HG03439 (cell line): ENCODE data around the gene KRTAP9-6.
"Not testable (repeated sequence)": the region's sequence is repeated elsewhere in the genome, so short reads cannot be mapped to it uniquely, and the experiment has no call there.

Experiments used
- ATAC-seq: cut with Tn5 transposase; IDR thresholded peaks from one replicate; pipeline ENCODE4 v1.9.1; 2021; ENCODE audit warnings: mild to moderate bottlenecking, moderate library complexity; ENCODE audit not compliant: unreplicated experiment

KRTAP9-6 gene

DNA sequence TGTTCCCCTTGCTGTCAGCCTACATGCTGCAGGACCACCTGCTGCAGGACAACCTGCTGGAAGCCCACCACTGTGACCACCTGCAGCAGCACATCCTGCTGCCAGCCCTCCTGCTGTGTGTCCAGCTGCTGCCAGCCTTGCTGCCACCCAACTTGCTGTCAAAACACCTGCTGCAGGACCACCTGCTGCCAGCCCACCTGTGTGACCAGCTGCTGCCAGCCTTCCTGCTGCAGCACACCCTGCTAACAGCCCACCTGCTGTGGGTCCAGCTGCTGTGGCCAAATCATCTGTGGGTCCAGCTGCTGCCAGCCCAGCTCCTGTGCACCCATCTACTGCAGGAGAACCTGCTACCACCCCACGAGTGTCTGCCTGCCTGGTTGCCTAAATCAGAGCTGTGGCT is 6.1 kb downstream of the KRTAP9-6 start:
- not testable (repeated sequence) for ATAC-seq

DNA sequence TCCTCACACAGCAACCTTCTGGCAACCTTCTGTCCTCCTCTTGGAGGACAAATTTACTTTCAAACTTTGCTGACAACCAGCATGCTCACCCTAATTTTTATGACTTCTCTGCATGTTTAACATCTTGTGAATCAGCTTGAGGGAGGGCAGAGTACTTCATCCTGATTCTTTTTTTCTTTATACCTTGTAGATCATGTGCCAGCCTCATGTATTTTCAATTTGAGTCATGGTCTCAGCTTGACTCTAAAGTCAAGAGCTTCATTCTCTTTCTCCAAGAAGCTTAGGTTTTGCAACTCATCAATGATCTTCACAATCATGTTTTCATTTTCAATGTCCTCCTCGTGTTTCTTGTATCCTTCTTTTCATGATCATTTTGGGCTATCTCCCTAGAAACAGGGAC is 6.7 kb downstream of the KRTAP9-6 start:
- ATAC-seq = no peak

DNA sequence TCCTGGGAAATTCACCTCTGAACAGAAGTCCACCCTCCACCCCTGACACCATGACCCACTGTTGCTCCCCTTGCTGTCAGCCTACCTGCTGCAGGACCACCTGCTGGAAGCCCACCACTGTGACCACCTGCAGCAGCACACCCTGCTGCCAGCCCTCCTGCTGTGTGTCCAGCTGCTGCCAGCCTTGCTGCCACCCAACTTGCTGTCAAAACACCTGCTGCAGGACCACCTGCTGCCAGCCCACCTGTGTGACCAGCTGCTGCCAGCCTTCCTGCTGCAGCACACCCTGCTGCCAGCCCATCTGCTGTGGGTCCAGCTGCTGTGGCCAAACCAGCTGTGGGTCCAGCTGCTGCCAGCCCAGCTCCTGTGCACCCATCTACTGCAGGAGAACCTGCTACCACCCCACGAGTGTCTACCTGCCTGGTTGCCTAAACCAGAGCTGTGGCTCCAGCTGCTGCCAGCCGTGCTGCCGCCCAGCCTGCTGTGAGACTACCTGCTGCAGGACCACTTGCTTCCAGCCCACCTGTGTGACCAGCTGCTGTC is 10.5 kb downstream of the KRTAP9-6 start, which contains the start of gene KRTAP9-7:
KRTAP9-7 (plus strand) TSS at position 51 of the 543 bp plus-strand sequence; CDS start at position 51, 0 bp downstream.
- not testable (repeated sequence) for ATAC-seq

- no peak for ATAC-seq
Measured at GRCh38 chr17:41278176-41278955, 13.2 kb downstream of the KRTAP9-6 start.

- no peak for ATAC-seq
Measured at GRCh38 chr17:41284043-41284442, 18.9 kb downstream of the KRTAP9-6 start.

DNA sequence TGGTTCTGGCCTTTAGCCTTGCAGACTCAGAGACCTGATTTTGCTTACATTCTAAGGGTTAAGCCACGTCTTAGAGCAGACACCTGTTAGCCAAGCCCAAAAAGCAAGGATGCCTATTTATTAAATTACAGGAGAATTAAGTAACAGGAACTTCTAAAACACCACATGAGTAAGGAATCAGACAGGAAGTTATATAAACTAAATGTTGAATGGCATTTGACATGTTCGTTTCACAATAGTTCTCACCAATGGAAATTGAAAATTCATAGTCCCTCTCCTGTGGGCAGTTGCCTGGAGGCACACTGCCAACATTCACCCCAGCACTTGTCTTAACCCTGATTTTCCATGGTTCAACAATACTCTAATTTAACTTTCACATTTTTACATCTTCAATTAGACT is 19.4 kb downstream of the KRTAP9-6 start:
- no peak for ATAC-seq

GRCh38 chr17:41287050-41287449 is 21.9 kb downstream of the KRTAP9-6 start:
- ATAC-seq = no peak

DNA sequence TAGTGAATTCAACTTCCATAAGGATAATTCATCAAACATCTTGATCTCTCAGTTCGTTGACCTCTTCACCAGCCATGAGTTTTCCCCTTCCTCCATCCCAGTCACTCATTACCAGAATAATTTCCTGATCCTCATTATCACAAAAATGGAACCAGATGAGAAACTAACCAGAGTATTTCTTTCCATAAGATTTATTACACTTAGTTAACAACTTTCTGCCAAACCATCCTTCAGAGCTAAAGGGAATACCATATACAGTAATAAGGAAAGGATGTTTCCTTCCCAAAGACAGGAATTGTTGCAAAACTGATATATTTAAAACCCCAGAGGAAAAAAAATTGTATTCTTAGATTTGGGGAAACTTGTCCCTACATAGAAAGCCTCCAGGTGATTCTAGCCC is 28.8 kb downstream of the KRTAP9-6 start:
- no peak for ATAC-seq

DNA sequence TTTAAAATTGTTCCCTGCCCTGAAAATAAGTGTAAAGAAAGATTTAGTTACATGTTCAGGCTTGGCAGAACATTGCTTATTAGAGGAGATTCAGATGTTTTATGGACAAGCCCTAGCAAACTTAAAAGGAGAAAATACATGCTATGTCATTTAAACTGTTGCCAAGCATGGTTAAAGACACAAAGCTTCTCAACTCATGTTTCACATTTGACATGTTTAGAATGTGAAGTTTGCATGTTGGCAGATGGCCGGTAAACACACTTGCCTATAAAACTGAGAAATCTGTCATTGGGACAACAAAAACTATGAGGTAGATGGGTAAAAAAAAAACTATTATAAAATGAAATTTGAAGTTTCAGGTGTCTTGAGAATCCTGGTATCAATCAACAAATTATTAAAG is 31.7 kb downstream of the KRTAP9-6 start:
- no peak for ATAC-seq

GRCh38 chr17:41298458-41299135 is 33.4 kb downstream of the KRTAP9-6 start:
- ATAC-seq = no peak

DNA sequence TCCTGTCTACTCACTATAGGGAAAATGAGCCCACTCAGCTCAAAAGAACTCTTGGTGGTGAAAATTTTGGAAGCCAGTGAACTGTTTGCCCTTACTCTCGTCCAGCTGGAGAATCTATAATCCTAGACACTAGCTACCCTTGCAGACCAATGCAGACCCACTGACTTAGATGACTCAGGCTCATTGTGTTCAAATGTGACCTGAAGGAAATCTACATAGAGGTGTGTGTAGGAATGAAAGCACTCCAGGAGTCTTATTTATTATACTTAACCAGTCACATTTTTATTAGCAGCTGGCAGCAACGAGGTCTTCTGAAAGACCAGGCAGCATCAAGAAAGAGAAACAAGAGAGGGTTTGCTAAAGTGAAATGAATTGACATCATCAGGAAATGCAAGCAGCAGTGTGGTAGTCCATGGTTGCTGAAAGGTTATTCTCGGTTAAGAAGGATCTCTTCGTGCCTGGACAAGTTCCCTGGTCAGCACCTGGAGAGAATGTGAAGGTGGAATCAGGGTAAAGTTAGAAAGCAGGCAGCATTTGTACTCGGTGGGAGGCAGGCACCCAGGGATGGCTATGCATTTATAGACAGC is 36.1 kb downstream of the KRTAP9-6 start:
- ATAC-seq = no peak

- no peak for ATAC-seq
Measured at GRCh38 chr17:41301916-41302901, 37.0 kb downstream of the KRTAP9-6 start, which contains the start of gene KRTAP29-1. TSS of gene KRTAP29-1 (minus strand) at chr17:41302851. CDS start at chr17:41302851, 0 bp downstream.

DNA sequence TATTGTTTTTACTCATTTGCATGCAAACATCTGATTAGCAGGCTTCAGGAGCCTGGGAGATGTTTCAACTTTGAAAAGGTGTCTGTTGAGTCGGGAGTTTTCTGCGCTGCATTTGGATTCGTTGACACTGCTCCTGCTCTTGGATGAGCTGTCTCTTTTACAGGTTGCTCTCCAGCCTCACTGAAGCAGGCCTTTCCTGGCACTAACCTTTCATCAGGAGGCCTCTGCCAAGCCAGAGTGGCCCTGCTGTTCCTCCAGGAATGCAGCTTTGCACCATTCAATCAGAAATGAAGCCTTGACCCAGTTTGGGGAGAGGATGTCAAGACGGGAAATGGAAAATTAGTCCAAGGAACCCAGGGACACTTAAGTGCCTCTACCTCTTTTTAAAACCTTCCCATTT is 37.8 kb downstream of the KRTAP9-6 start:
- no peak for ATAC-seq

- no peak for ATAC-seq
Measured at GRCh38 chr17:41304091-41304490, 38.9 kb downstream of the KRTAP9-6 start.

GRCh38 chr17:41307647-41308046 is 42.5 kb downstream of the KRTAP9-6 start:
- ATAC-seq = no peak

GRCh38 chr17:41308251-41308917 is 43.2 kb downstream of the KRTAP9-6 start:
- ATAC-seq = no peak

- ATAC-seq = no peak
Measured at GRCh38 chr17:41308918-41309359, 43.8 kb downstream of the KRTAP9-6 start, which contains the start of gene KRTAP16-1. TSS of gene KRTAP16-1 (minus strand) at chr17:41309309. CDS start at chr17:41309253, 56 bp downstream.

DNA sequence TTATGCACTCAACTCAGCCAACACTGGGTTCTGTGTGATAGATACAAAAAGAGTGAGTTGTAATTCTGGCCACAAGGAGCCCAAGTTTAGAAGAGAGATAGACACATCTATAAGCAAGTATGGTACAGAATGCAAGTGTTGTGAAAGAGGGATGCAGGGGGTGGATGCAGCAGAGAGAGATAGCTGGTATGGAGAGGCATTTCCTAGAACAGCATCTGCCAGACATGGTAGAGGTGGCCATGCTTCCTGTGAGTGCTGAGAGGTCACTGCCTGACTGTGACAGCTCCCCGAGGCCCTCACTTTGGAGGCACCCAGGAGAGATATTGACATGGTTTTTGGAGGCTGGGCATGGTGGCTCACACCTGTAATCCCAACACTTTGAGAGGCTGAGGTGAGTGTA is 45.9 kb downstream of the KRTAP9-6 start:
- no peak for ATAC-seq

- ATAC-seq = no peak
Measured at GRCh38 chr17:41315204-41315794, 50.1 kb downstream of the KRTAP9-6 start, which contains the start of gene KRTAP17-1. TSS of gene KRTAP17-1 (minus strand) at chr17:41315710. CDS start at chr17:41315650, 60 bp downstream.
